ENCODE data around the gene SAMHD1.

GRCh38 chr20:36956016-36956415, 4.5 kb upstream of the SAMHD1 start:
- no peak for TF ChIP-seq CTCF (IDR thresholded peaks at IDR 0.05; ENCODE audit: low read depth, low read length, missing input control)
- no peak for TF ChIP-seq FOXA2 (IDR thresholded peaks at IDR 0.05)
- TF ChIP-seq RXRA (IDR thresholded peaks at IDR 0.05) = no peak
